Limb (tissue), 2 donors: ENCODE measurements around the gene TCF7L2.
A peak's percentile ranks its signal among the peaks of the same experiment; 100 is the strongest.

Experiments used
- DNase-seq, 2 donors: peaks; one replicate each; pipeline ENCODE4 v3.0.0-alpha.2; 2016; ENCODE audit errors: extremely low spot score in 2 of 2

TCF7L2 gene

GRCh38 chr10:113021268-113022040 lies 71.4 kb downstream of the TCF7L2 start:
- DNase-seq, result no peak

- no peak for DNase-seq
Observed at GRCh38 chr10:113022265-113022664, 72.2 kb downstream of the TCF7L2 start.

DNA sequence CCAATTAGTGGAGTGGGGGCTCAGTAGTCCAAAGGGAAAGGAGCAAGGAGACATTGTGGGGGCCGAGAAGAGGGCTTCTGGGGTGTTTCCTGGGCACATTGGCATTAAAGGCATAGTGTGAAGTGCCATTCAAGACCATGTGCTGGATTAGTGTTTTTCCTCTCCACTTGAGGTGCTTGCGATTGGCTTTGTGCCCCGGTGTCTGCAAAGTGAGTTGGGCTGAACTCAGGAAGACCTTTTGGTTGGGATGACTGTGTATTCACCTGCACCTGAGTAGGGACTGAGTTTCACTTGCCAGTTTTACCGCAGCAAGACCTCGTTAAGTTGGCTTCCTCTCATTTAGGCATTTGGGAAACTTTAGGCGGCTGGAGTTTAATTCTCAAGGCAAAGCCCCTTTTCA lies 73.0 kb downstream of the TCF7L2 start:
- no peak for DNase-seq

DNA sequence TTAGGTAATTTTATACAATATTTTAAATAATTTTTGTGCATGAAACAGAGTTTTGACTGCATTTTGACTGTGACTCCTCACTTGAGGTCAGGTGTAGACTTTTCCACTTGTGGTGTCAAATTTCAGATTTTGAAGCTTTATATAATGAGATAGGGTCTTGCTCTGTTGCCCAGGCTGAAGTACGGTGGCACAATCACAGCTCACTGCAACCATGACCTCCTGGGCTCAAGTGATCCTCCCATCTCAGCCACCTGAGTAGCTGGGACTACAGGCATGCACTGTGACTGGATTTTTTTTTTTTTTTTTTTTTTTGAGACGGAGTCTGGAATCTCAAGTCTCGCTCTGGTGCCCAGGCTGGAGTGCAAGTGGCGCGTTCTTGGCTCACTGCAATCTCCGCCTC lies 74.9 kb downstream of the TCF7L2 start:
- DNase-seq, result no peak

DNA sequence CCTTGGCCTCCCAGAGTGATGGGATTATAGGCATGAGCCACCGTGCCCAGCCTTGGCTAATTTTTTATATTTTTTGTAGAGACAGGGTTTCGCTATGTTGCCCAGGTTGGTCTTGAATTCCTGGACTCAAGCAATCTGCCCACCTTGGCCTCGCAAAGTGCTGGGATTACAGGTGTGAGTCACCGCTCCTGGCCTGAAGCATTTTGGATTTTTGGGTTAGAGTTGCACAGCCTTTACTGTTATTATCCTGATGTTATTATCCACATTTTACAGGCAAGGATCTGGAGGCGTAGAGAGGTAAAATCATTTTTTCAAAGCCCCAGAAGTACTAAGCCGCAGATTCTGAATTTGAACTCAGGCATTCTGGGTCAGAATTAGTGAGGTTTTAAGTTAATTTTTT lies 75.4 kb downstream of the TCF7L2 start:
- DNase-seq, result no peak

DNA sequence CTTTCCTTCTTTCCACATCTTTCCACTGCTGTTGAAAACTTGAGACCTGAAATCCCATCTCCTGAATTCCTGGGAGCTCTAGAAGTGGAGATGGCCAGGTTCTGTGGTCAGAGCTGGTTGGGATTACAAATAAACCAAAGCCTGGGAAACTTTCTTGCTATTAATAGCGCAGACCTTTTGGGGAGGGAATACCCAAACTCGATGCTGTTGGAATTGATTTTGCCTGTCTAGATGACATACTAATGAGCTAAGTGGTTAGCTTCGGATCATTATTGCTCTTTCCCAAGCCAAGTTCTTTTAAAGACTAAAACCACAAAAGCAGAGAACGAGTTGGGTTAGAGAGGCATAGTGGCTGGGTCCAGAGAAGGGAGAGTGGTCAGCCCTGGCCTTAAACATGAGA lies 76.6 kb downstream of the TCF7L2 start:
- DNase-seq, result peak in 1 of 2 donors; percentile 58

DNA sequence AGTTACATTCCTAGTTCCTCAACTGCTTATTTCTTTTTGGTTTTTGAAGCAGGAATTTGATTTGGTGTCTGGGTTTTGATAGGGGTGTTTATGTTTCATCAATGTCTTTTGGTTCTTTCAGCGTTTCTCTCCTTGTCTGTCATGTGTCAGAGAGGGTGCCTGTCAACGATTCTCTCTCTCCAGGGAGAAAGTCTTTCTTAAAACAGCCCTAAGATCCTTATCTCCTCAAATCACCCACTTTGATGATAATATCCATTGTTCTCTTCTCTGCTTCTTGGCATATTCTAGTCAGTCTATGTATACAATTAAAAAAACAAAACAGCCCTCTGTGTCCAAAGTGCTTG lies 77.2 kb downstream of the TCF7L2 start:
- no peak for DNase-seq

- peak in 1 of 2 donors; percentile 44 for DNase-seq
Observed at GRCh38 chr10:113027574-113028455, 77.8 kb downstream of the TCF7L2 start.

GRCh38 chr10:113028456-113029440 lies 78.7 kb downstream of the TCF7L2 start:
- DNase-seq, result no peak

- no peak for DNase-seq
Observed at GRCh38 chr10:113030453-113030852, 80.4 kb downstream of the TCF7L2 start.

GRCh38 chr10:113031147-113031546 lies 81.1 kb downstream of the TCF7L2 start:
- DNase-seq, result no peak

DNA sequence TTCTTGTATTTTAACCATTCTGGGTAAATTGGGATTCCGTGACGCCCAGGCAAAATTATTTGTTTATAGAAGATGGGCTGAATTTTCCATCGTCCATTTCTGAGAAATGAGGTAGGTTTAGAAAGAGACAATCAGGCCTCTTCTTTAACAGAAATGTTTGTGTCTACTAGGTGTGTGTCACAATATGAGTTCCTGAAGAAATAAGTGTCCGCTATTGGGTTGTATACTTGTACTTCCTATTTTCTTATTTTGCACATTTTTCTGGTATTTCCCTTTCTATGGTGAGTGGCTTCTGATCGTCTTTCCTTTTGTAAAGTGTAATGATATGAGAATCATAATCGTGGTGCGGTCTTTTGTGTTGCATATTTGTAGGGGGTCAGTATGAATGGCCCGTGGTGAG lies 83.9 kb downstream of the TCF7L2 start:
- no peak for DNase-seq

- no peak for DNase-seq
Observed at GRCh38 chr10:113035732-113036312, 85.8 kb downstream of the TCF7L2 start.

- DNase-seq, result no peak
Observed at GRCh38 chr10:113036619-113037018, 86.6 kb downstream of the TCF7L2 start.

- no peak for DNase-seq
Observed at GRCh38 chr10:113037218-113037617, 87.2 kb downstream of the TCF7L2 start.

DNA sequence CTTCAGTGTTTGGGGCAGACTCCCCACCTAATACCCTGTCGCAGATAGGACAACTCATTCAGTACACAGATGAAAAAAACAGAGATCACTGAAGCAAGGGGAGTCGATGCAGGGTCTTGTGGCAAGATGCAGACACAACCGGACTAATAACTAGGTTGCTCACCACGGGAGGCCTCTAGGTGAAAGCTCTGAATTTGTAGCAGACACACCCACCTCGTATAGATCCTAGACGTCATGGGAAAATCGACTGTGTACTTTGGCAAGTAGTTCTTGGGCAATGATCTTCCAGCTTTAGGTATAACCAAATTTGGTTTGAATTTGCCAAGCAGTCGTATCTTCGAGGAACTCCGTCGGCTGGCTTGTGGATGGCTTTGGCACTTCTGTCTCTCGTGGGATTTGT lies 88.1 kb downstream of the TCF7L2 start:
- no peak for DNase-seq

DNA sequence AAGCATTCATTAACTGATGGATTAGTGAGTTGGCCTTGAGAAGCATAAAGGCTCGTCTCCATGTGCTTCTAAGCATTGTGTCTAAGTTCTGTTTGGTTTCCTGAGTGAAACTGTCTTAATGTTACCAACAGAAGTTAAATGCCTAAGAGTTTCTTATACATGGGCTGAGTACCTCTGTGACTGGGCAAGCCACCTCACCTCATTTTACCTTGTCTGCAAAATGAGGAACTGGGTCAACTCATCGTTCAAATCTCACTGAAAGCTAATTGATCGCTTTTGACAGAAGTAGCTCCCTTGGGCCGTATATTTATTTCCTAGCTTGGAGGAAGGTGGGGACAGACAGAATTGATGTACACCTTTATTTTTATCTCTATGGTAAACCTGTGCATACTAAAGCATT lies 88.9 kb downstream of the TCF7L2 start:
- no peak for DNase-seq

DNA sequence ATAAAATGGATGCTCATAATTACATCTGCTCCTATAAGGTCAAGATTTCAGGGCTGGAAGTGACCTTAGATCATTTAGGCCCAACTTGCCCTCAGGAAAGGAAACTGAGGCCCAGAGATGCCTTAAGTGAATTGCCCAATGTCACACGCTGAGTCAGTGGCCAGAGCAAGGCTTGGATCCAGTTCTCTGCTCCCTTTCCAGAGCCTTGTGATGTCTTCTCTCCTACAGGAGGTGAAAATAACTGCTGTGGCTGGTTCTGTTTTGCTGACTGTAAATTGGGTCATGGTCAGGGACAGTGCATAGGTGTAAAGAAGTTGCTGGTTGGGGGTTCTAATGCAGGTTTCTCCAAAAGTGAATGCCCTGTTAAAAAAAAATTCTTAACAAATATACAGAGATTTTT lies 91.3 kb downstream of the TCF7L2 start:
- DNase-seq, result no peak

DNA sequence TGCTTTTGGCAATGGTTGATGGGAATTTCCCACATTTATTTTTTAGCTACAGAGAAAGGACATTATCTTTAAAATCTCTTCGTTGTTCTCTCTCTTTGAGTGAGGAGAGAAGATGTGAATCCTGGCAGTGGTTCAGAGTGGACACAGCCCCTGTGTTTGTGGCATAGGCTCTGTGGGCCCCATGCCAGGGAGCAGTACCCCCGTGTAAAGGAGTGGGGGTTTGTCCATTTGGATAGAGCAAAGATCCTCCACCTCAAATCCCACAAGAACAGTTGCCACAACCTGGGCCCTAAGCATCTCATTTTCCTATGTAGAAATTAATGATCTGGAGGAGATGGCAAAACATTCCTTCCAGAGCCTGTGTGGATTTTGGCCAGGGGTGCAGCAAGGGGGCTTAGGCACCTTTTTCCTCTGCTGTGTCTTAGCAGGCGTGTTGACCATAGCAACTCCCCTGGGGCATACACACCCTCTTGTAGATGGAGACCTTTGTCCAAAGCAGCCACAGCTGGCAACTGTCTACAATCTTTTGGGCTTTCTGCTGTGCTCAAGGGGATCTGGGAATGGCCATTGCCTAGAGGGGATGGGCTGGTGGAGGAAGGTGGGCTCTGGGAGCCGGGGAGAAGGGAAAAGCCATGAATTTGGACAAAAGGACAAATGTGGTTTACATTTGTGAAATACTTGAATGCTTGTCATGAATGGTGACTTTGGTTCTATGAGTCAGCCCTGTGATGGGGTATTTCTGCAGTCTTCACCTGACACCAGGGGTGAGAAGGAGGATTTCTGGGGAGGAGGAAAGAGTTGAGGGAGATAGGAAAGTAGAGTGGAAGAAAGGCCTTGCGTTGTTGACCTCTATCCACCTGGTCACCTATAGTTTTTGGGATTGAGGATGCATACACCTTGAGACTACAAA lies 92.0 kb downstream of the TCF7L2 start:
- no peak for DNase-seq

- no peak for DNase-seq
Observed at GRCh38 chr10:113042868-113043267, 92.8 kb downstream of the TCF7L2 start.
